ENCODE data around the gene RPRML.

The RPRML gene

GRCh38 chr17:46947216-46947615 lies 31.8 kb downstream of the RPRML start:
- no peak overlapping the region for H3K4me3 ChIP-seq (ENCODE audit: low read depth, low read length)
- DNase-seq (ENCODE audit: low read depth): no peak
- no peak for TF ChIP-seq CTCF (IDR thresholded peaks at IDR 0.05; ENCODE audit: insufficient read depth, low read depth, low read length, missing control alignments)

- no peak for DNase-seq (ENCODE audit: low read depth)
- TF ChIP-seq CTCF (IDR thresholded peaks at IDR 0.05; ENCODE audit: insufficient read depth, low read depth, low read length, missing control alignments): no peak
- no peak overlapping the region for H3K4me3 ChIP-seq (ENCODE audit: low read depth, low read length)
Measured at GRCh38 chr17:46944931-46945330, 34.1 kb downstream of the RPRML start.

- no peak overlapping the region for H3K4me3 ChIP-seq (ENCODE audit: low read depth, low read length)
- no peak for TF ChIP-seq CTCF (IDR thresholded peaks at IDR 0.05; ENCODE audit: insufficient read depth, low read depth, low read length, missing control alignments)
- no peak for DNase-seq (ENCODE audit: low read depth)
Measured at GRCh38 chr17:46943501-46944393, 35.3 kb downstream of the RPRML start.

- TF ChIP-seq CTCF (IDR thresholded peaks at IDR 0.05; ENCODE audit: insufficient read depth, low read depth, low read length, missing control alignments): no peak
- DNase-seq (ENCODE audit: low read depth): no peak
- no peak overlapping the region for H3K4me3 ChIP-seq (ENCODE audit: low read depth, low read length)
Measured at GRCh38 chr17:46943218-46943500, 35.9 kb downstream of the RPRML start.

DNA sequence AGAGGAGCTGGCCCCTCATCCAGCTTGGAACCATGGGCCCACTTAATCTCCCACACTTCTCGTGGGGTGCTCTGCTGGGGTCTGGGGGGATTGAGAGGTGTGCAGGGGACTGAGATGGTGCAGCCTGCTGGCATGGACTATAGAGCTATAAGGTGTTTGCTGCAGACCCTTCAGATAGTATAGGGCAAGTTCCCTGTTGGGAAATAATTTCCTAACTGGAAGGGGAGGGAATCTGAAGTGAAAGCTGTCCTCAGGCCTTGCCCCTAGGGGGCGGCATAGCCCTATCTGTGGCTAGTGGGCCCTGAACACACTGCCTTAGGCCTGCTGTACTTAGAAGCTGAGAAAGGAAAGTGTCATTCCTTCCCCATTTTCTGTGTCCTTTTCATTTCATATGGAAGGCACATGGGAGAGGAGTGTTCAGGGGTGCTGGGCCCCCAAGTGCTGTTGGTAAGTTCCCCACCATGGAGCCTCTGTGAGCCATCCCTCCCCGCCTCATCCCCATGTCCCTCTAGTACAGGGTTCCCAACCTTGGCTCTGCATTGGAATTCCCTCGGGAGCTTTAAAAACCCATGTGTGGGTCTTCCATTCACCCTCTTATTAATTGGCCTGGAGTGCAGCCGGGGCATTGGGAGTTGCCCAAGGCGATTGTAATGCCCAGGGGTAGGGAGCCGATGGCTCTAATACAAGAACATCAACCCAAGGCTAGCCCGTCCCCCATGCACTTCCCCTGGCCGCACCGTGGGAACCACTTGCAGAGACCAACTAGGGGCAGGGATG lies 36.4 kb downstream of the RPRML start:
- peak; percentile 90 for TF ChIP-seq CTCF (IDR thresholded peaks at IDR 0.05; ENCODE audit: insufficient read depth, low read depth, low read length, missing control alignments)
- H3K4me3 ChIP-seq (ENCODE audit: low read depth, low read length): no peak overlapping the region

DNA sequence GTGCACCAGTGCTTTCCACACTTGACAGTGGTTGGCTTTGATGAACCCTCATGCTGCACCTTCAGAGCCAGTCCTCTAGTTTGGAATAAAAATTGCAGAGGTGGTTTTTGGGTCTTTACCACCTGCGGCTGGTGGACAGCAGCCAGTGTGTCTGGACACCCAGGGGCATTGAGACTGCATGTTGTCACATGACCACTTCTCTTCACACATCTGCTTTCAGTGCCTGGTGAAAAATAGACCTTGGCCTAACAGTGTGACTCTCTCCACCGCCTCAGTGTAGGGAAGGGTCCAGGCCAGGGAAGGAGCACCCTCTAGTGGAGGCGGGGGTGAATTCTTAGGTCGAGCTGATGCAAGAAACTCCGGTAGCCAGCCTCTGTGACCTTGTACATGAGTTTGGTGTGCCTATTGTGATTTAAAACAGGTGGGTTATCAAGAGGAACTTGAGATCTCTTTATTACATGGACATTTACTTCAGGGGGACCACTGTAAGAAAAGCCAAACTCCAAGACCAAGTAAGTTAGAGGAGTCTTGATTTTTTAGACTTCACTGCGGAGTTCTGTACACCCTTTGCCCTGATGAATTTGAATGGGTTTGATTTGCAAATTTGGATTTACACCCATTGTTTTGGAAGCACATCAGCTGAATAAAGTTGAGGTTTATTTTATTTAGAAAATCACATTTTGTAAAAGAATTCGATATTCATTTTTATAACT lies 38.2 kb downstream of the RPRML start:
- no peak overlapping the region for H3K4me3 ChIP-seq (ENCODE audit: low read depth, low read length)
- peak; percentile 91 for TF ChIP-seq CTCF (IDR thresholded peaks at IDR 0.05; ENCODE audit: insufficient read depth, low read depth, low read length, missing control alignments)
- peak; percentile 81 for DNase-seq (ENCODE audit: low read depth)

More for the DNA sequence above, 36.4 kb downstream of the RPRML start:
- peak; percentile 65 for DNase-seq (ENCODE audit: low read depth)

All from GM12865 (cell line).